Subcutaneous adipose tissue (tissue), 4 donors: Measurements from ENCODE around the gene ADAT3. TPM values are rescaled to one million over a fixed set of nuclear protein-coding genes. Genes with fewer than 3 reads are reported as not detected.

Source experiments
- CTCF ChIP-seq: fragments of 450-650 bp; IDR thresholded peaks from one replicate; pipeline ENCODE4 v1.5.1; 2016; ENCODE audit warnings: low read depth, mild to moderate bottlenecking, control low read depth, antibody characterized with exemption, moderate library complexity
- total RNA-seq, 4 donors: library from RNA; depleted of rRNA; stranded (reverse); fragments of >200 nt; gene quantifications; one replicate each; pipeline ENCODE4 v1.1.0, GENCODE V29; 2016

Gene ADAT3
- total RNA-seq, 4 donors from 2014 or later, result 0.68 to 1.1 (median 0.93) TPM

GRCh38 chr19:1936430-1936829 lies 31.2 kb downstream of the ADAT3 start:
- no peak for TF ChIP-seq CTCF

GRCh38 chr19:1936916-1937610 lies 31.9 kb downstream of the ADAT3 start:
- no peak for TF ChIP-seq CTCF

DNA sequence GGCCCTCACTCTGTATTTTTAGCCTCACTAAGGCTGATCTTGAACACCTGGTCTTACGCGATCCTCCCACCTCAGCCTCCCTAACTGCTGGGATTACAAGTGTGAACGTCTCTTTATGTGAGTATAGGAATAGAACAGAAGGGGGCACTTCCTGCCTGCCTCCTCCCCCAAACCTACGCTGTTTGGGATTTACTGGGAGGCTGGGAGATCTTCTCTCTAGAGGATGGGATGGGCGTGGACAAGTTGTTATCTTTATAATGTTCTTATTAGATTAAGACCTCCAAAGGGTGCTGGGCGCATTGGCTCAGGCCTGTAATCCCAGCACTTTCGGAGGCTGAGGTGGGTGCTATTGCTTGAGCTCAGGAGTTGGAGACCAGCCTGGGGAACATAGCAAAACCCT lies 32.9 kb downstream of the ADAT3 start:
- TF ChIP-seq CTCF, result no peak

GRCh38 chr19:1941146-1942077 lies 36.2 kb downstream of the ADAT3 start, which contains the start of gene CSNK1G2:
TSS of gene CSNK1G2 (plus strand) at chr19:1941172. CDS start at chr19:1969773, 28,601 bp downstream.
- TF ChIP-seq CTCF, result no peak

GRCh38 chr19:1942078-1942933 lies 37.1 kb downstream of the ADAT3 start:
- no peak for TF ChIP-seq CTCF

DNA sequence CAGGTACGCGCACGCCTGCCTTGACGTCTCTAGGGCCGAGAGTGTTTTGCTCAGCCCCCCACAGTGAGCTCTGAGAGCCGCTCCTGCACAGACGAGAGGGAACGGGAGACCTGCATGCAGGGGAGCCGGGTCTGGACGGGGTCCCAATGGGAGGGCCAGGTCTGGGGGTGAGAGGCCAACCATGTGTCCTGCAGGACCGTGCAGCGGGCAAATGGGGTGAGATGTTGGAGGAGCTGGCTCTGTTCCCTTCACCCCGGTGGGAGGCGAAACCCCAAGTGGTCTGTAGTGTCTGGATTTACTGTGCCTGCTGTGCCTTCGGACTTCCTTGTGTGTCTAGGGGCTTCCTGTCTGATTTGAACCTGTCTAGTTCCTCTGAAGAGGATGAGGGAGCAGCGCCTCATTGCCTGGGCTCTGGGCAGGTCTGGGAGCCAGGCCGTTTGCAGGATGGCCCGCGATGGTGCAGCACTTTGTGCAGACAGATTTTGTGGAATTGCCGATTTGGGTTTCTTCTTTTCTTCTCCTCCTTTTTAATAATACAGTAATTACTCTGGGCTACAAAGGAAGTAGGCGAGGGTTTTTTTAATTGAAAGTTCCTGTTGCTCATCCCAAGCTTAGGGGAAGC lies 37.8 kb downstream of the ADAT3 start:
- TF ChIP-seq CTCF, result no peak
